GM12872 (cell line): ENCODE measurements around the gene PCDHA3.
"Not testable (repeated sequence)": the region's sequence is repeated elsewhere in the genome, so short reads cannot be mapped to it uniquely, and the experiment has no call there.

Source experiments
- CTCF ChIP-seq: IDR thresholded peaks from 3 replicates; pipeline ENCODE4 v1.5.1; 2011; ENCODE audit warnings: low read depth, mild to moderate bottlenecking, low read length, moderate library complexity; ENCODE audit not compliant: insufficient read depth

Gene PCDHA3

DNA sequence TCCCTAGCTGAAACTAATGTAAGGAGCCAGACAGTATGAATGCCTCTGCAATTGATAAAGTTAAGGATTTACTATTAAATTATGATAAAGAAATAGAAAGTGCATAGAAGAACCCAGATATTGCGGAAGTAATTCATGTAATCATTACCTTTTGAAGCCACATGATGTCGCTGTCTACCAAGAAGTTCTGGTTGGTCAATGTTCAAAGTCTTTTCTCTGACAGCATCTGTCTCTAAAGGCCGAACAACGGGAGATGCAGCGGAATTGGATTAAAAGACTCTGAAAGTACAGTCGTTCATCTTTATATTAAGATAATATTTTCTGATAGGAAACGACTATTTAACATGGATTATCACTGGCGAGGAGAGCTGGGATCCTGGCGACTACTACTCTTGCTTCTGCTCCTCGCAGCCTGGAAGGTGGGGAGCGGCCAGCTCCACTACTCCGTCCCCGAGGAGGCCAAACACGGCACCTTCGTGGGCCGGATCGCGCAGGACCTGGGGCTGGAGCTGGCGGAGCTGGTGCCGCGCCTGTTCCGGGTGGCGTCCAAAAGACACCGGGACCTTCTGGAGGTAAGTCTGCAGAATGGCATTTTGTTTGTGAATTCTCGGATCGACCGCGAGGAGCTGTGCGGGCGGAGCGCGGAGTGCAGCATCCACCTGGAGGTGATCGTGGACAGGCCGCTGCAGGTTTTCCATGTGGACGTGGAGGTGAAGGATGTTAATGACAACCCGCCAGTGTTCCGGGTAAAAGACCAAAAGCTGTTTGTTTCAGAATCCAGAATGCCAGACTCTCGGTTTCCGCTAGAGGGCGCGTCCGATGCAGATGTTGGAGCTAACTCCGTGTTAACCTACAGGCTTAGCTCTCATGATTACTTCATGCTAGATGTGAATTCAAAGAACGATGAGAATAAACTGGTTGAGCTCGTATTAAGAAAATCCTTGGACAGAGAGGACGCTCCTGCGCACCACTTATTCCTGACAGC lies 40.4 kb downstream of the PCDHA3 start, which contains the start of gene PCDHA8:
Gene PCDHA8, plus strand, starts transcription at position 210 of the 985 bp plus-strand sequence. Its CDS starts 135 bp downstream, at position 345.
- TF ChIP-seq CTCF, result peak; percentile 25; the same call in 1 of the 3 replicates

GRCh38 chr5:140842798-140843733 lies 42.2 kb downstream of the PCDHA3 start:
- TF ChIP-seq CTCF, result no peak

GRCh38 chr5:140848139-140849102 lies 47.6 kb downstream of the PCDHA3 start, which contains the start of gene PCDHA9:
Gene PCDHA9, plus strand, starts transcription at chr5:140848382. Its CDS starts 114 bp downstream, at chr5:140848496.
- TF ChIP-seq CTCF, result not testable (repeated sequence)
